NB4 (cell line): ENCODE measurements around the gene RAET1G.

ENCODE experiments used
- CTCF ChIP-seq: IDR thresholded peaks from one replicate; pipeline ENCODE4 v1.5.1; 2012; ENCODE audit warnings: low read depth, low read length
- MAX ChIP-seq: IDR thresholded peaks from 2 replicates; pipeline ENCODE4 v1.6.1; 2011; ENCODE audit warnings: low read depth, low read length
- POLR2A ChIP-seq: IDR thresholded peaks from 2 replicates; pipeline ENCODE4 v1.6.1; 2011; ENCODE audit warnings: mild to moderate bottlenecking; ENCODE audit not compliant: insufficient read length; ENCODE audit errors: extremely low read depth

GRCh38 chr6:149929422-149929821, 6.5 kb upstream of the RAET1G start:
- TF ChIP-seq CTCF (peak; percentile 56), POLR2A (no peak), MAX (no peak)
